Activated naive CD8-positive, alpha-beta T cell treated with anti-CD3 and anti-CD28 coated beads, Interleukin-2, amount 50 U/mL, for 16 hours (primary cell): ENCODE data around the gene CCDC175.

ENCODE experiments used
- DNase-seq: peaks from one replicate; pipeline ENCODE4 v3.0.0-alpha.2; 2020; ENCODE audit warnings: low read depth, low spot score

The CCDC175 gene

DNA sequence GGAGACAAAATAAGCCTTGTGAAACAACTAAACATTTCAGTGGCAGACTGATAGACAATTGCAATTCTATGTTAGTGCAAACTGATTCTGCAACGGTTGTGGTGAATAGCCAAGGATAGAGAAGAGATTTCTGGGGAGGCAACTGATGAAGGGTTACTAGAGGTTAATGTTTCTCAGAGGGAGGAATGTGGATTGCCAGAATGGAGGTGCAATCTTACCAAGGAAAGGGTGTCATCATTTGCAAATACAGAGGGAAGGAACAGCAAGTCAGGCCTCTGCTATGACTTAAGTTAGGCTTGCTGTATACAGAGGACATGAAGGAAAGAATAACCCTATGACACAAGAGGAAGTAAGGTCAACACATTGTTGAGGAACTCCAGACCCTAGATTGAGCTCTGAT, 35.8 kb downstream of the CCDC175 start:
- DNase-seq: no peak

DNA sequence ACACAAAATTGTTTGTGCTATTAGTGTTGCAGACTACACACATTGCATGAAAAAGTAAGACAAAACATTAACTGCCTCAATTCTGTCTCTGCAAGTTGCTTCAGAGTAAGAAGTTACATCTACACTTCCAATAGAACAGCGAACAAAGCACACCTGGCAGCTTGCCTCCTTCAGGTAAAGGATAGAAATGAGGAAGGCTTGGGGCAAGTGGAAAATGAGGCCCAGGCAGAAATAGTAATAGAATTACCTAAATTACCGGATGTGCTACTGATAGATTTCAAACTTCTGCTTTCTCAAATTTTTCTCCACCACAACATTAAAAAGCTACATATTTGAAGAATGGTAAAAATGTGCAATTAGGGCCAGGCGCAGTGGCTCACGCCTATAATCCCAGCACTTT, 37.7 kb downstream of the CCDC175 start:
- no peak for DNase-seq

DNA sequence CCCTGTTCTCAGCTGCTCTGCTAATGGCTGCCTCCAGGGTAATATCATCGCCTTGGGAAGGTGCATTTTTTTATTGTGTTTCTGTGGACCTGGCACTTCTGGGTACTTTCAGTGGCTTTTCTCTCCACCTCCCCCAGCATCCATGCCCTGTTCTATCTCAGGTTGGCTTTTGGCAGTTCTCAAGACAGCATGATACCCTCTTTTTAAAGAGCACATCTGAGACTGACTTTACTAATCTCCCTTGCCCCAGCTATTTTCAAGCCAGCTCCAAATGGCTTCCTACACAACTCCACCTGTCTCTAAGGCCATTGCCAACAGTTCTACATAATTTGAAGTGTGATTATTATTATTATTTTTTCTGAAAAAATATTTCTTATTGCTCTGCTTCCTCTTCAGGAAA, 39.1 kb downstream of the CCDC175 start:
- DNase-seq: no peak

DNA sequence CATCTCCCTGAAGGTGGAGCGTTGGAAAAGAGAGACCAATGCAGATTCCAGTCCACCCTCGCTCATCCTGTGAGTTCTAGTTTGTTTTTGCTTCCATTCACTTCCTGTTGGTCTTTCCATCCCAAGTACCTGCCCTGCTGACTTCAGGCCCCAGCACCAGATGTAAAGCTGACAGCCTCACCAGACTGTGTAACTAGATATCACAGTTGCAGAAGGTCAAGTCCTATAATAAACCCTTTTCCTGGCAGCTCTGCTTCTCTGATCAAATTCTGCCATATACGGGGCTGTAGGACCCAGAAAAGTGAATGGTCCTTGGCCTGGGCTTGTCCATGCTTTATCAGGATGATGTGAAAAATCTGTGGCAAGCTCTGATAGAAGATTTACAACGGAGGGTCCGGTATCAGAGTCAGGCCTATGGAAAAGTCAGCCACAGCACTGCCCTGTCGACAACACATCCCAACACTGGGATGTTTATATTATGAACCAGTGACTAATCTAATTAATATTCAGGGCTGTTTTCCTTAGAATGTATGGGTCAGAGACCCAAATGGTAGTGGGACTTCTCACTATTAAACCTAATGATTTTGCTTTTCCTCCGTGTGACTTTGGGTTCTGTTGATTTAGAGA, 42.1 kb downstream of the CCDC175 start:
- DNase-seq: no peak

DNA sequence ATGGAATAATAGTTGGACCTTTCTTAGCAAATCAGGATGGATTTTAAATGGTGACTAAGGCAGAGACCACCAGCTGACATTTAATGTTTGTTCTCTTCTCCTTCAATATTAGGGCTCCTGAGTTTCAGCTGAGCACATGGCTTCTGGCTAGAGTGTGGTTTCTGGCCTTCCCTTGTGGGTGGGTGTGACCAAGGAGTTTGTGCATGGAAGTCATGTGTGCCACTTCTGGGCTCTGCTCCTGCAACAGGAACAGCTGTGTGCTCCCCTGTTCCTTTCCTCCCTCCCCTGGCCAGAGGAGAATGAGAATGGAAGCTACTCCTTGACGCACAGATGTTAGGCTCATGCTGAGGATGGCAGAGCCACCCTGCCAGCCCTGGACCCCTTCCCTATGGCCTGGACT, 44.2 kb downstream of the CCDC175 start:
- DNase-seq: no peak

DNA sequence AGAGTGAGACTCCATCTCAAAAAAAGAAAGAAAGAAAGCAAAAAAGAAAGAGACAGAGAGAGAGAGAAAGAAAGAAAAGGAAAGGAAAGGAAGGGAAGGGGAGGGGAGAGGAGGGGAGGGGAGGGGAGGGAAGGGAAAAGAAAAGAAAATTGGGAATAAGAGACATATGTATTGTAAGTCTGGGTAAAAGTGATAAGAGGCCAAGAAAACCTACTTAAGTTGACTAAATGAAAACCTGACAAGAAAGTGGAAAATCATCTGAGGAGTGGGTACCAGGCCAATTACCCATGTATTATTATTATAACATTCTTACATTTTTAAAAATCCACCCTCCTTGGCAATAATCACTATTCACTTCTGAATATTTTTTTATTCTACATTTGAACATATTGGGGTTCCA, 46.3 kb downstream of the CCDC175 start:
- DNase-seq: no peak

DNA sequence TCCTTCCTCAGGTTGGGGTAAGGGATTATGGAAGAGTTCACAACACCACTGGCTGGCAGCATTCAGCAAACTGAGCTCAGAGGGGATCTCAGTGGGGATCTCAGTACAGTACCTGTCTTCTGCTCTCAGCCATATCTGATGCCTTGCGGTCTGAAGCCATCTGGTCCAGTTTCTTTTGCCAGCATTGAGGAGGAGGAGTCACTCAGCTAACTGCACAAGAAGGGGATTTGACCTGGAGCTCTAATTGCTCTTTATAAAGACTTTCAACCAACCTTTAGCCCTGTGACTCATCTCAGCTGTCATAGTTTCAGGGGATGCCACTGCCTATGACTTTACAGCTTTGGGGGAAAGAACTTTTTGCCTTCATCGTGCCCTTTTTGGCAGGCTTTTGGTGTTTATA, 47.4 kb downstream of the CCDC175 start:
- DNase-seq: no peak

DNA sequence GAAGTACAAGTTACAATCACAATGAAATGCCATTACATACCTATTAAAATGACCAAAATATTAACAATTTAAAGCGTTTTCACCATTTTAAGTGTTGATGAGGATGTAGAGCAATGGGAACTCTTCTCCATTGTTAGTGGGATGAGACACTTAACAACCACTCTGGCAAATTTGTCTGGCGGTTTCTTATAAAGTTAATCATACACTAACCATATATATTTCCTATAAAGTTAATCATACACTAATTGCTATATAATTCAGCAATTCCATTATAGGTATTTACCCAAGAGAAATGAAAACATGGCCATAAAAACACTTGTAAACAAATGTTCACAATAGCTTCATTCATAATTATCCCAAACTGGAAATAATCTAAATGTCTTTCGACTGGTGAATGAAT, 56.4 kb downstream of the CCDC175 start:
- DNase-seq: no peak

DNA sequence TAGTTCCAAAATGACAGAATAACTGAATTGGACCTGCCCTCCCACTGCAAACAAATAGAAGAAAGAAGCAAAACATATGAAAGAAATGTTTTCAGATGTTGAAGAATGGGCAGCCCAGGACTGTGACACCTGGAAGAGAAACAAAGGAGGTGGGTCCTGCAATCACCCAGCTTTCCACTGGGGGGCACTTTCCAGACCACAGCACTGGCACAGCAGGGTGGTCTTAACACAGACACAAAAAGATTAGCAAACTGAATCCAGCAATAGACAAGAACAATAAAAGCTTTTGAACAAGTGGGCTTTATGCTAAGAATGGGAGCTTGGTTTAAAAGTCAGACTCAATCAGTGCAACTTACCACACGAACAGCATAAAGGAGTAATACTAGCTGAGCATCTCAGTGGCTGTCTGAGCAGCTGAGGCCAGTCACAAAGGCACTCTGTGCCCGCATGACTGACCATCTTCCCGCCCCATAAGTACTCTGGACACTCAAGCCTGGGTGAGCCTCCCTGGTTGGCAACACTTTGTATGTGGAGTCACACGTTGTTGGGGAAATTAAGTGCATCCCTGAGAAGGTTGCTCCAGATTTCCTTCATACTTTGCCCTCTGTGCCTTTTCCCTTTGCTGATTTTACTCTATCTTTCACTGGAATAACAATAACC, 64.6 kb downstream of the CCDC175 start:
- no peak for DNase-seq

DNA sequence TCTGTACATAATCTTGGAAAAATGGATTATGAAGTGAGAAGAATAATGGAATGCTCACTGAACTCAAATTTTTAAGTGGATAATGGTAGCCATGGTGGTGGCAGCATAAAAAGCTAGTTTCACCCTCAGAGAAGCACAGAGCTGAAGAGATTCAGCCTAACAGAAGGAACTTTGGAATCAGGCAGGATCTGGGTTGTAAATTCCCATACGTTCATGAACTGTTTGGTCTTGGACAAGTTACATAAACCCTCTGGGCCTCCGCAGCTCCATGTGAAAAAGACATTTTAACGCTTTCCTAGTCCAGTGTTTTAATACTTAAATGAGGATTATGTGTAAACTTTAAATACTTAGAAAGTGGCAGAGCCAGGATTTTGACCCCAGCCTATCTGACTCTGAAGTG, 65.6 kb downstream of the CCDC175 start:
- DNase-seq: no peak

DNA sequence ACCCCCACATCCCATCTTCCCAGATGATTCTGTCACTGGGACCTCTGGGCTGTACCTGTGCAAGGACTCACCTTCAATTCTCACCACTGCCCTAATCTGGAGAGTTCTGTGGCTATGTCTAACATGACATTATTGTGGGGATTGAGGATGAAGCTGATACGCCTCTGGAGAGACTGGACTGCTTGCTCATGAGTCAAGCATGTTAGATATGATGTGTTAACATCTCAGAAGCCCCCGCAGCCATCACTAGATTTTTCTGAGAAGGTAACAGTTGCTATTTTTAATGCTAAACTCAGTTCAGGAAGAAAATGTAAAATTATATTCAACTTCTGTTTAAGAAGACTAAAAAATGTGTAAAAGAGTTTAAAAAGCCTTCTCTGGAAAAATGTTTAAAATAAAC, 66.6 kb downstream of the CCDC175 start:
- DNase-seq: no peak

DNA sequence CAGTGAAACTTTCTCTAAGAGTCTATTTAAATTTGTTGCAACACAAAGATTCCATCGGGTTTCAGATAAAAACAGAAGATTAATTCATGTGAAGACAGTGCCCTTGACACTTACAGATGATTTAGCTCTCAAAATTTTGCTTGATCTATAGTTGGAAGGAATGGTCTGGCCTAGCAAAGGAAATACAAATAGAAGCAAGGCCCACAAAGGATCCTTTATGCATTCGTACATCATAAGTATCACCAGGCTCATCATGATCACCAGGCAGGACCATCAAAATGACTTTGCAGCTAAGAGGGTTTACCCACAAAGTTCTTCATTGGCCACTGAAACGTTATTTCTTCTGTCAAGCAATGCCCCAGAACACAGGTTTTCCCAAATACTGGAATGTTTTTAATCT, 67.5 kb downstream of the CCDC175 start:
- no peak for DNase-seq

DNA sequence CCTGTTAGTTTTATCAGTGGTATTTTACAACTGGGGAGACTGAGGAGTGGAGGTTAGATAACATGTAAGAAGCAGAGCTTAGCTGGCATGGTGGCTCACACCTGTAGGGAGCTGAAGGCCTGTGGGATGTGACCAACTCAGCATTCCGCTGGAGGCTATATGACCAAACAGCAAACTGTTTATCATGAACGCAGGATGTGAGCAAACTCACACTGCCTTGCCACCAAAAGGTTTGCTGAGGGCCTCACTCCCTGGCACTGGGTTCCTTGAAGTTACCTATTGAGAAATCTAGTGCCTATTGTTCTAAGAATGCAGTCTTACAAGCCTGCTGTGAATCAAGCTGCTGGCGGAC, 68.9 kb downstream of the CCDC175 start:
- DNase-seq: no peak

DNA sequence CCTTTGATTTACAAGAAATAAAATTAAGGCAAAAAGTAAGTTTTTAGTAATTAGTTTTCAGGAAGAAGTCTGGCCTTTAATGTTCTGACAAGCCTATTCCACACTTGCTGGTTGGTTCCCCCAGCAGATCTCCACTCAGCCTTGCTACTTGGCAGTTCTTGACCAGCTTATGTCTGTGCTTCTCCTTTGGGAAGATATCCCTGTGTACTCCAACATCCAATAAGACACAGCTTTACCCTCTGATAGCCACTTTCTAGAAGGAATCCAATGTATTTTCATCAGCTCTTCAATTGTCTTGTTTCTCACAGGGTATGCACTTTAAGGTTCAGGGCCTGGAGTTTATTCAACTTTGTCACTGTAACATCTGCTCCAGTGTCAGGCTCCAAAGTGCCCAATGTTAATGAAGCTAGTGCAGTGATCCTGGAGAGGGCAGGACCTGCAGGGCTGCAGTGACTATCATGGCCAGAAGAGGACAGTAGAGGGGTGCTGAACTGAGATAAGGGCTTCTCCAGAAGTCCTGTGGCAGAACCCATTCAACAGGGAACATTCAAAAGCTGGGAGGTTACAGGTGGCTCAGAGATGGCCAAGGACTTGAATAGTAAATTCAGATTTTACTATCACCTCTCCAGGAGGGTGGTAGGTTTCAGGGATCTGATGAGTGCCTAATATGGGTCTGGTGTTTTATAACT, 69.4 kb downstream of the CCDC175 start:
- DNase-seq: no peak

DNA sequence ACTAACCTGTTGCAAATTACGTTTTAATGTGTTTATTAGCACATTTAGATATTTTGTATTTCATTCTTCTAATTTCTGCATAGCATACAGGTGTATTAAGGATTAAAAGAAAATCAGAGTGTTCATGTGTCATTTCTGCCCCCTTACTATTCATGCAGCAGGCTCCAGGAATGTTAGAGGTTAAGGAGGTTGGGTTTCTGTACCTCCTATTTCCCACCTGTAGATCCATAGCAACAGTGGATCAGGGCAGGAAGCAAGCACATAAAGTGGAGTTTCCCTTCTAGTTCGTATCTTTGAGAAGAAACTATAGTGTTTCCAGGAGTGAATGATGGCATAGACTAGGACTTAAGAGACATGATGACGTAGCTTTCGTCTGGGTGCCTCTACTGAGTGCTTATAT, 73.4 kb downstream of the CCDC175 start:
- no peak for DNase-seq

DNA sequence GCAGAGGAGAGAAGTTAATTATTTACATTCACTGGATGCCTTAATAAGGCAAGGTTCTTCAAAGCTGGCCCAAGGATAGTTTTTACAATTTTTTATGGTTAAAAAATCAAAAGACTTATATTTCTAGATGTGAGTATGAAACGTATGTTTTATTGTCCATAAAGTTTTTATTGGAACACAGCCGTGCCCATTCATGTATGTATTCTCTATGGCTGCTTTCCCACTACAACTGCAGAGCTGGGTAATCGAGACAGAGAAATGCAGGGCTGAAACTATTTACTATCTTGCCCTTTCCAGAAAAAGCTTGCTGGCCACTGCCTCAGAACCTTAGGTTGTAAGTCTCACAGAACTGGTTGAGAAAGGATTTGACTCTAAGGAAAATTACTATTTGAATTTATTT, 75.9 kb downstream of the CCDC175 start:
- DNase-seq: no peak

DNA sequence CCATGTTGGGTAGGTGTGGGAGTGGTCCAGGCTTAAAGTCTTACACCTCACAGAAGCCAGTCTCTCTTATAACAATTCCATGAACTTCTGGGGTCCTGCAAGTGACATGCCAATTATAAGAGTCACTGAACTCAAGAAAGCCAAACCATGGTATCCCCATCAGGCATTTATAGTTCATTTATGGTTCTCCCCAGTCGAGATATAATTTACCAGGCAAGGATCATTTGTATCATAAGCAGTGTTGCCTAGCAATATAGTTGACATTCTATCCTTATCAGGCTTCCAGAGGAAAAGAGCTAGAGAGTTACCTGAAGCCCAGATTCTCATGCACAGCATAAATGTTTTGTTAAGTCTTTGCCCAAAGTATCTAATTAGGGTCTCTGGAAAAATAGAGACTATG, 84.2 kb downstream of the CCDC175 start:
- DNase-seq: no peak

DNA sequence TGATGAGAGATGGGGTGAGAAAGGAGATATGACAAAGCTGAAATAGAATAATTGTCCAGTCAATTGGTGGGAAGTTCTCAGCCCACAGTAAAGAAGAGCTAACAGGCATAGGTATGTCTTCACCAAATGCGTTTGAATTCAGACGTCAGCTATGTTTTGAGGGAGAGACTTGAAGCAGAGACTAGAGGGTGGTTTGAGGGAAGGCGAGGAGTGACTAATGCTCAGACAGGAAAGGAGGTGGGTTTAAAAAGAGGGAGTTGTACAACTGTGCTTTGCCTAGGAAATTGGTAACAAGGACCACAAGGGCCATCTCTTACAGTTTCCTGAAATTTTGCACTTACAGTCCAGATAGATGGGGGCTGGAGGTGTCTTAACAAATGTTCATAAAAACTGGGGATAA, 85.9 kb downstream of the CCDC175 start:
- no peak for DNase-seq

DNA sequence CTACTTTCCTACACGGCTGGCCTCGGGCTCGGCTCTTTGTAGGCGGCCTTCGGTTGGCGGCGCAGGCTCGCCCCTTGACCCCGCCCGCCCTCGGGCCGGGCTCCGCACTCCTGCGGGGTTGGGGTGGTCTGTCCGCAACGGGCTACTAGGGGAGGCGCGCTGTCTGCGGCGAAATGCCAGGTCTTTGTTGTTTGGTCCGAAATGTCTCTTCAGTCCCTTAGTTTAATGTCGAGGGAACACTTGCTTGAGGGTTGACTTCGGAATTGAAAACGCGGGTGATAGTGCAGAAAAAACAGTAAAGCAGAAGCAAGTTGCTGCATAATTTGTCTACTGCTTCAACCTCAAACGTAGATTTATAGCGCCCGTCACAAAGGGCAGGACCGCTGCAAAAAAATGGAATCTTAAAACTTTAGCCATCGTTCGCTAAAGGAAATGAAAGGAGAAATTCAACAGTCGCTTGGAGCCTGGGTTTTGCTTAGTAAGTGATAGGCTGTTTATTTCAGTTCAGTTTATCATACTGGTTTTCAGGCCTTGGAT, 91.9 kb downstream of the CCDC175 start:
- no peak for DNase-seq

DNA sequence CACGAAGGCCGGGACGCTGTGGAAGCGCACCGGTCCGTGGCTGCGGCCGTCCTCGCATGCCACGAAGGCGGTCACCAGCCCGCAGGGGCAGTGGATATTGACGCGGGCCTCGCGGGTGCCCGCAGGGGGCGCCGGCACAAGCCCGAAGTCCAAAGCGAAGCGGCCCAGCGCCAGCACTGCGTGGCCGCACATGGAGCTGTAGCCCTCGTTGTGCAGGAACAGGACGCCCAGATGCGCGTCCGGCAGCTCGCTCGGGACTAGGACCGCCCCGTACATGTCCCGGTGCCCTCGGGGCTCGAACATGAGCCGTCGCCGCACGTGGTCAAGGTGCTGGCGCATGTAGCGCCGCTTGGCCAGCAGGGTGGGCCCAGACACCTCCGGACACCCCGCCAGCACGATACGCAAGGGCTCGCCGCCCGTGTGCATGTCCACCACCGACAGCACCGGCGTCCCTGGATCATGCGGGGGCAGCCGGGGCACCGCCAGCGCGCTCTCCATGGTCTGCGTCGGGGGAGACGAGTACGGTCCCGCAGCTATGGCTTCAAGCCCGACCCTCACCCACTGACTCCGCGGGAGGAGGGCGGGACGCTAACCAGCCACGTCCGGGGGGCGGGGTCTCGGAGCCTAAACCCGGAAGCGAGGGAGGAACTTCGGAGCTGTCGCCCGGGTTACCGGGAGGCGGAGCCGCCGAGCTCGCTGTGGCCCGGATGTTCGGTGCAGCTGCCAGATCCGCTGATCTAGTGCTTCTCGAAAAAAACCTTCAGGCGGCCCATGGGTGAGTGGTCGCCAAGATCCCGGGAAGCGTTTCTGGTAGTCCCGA, 92.6 kb downstream of the CCDC175 start, which contains the start of the genes JKAMP and L3HYPDH:
Gene JKAMP, plus strand, starts transcription at position 699 of the 820 bp plus-strand sequence. Its CDS starts 73 bp downstream, at position 772.
Gene L3HYPDH, minus strand, starts transcription at position 590 of the 820 bp plus-strand sequence. Its CDS starts 92 bp downstream, at position 498.
- peak; percentile 98 for DNase-seq

DNA sequence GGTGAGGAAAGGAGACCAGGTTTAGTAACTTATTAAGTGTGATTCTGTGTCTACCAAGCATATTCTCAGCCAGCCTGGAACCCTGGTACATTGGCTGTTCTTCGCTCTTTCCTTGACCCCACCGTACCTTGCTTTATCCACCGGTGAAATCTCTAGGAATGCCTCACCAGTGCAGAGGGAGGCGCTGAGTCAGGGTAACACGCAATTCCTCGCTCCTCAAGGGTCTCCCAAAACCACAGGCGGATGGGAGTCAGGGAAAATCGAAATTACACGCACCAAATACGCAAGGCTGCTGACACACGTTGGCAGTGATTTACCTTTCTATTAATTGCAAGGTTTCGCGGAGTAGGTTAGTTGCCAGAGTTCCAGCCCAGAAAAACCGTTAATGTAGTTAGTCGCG, 93.2 kb downstream of the CCDC175 start:
- no peak for DNase-seq
